ENCODE measurements around the gene TES.

TES gene

GRCh38 chr7:116291937-116292336 is 81.6 kb downstream of the TES start:
- TF ChIP-seq POLR2AphosphoS5 (IDR thresholded peaks at IDR 0.05; ENCODE audit: low read depth, low read length) (no peak), SIN3A (IDR thresholded peaks at IDR 0.05; ENCODE audit: borderline replicate concordance, insufficient read depth, low read length) (no peak), TAF1 (IDR thresholded peaks at IDR 0.05; ENCODE audit: borderline replicate concordance, insufficient read depth, low read length) (no peak), REST (IDR thresholded peaks at IDR 0.05; ENCODE audit: insufficient read depth in 1 of 2, low read depth in 2 of 2, low read length in 2 of 2) (no peak), FOXP2 (optimal IDR thresholded peaks at IDR 0.05; ENCODE audit: borderline replicate concordance, extremely low read depth, extremely low read length, insufficient read depth) (no peak)

GRCh38 chr7:116292381-116292780 is 82.0 kb downstream of the TES start:
- TF ChIP-seq POLR2AphosphoS5 (IDR thresholded peaks at IDR 0.05; ENCODE audit: low read depth, low read length) = no peak
- TF ChIP-seq SIN3A (IDR thresholded peaks at IDR 0.05; ENCODE audit: borderline replicate concordance, insufficient read depth, low read length) = no peak

- TF ChIP-seq REST (IDR thresholded peaks at IDR 0.05; ENCODE audit: insufficient read depth in 1 of 2, low read depth in 2 of 2, low read length in 2 of 2) (no peak), FOXP2 (optimal IDR thresholded peaks at IDR 0.05; ENCODE audit: borderline replicate concordance, extremely low read depth, extremely low read length, insufficient read depth) (no peak), POLR2AphosphoS5 (IDR thresholded peaks at IDR 0.05; ENCODE audit: low read depth, low read length) (no peak), SIN3A (IDR thresholded peaks at IDR 0.05; ENCODE audit: borderline replicate concordance, insufficient read depth, low read length) (no peak), TAF1 (IDR thresholded peaks at IDR 0.05; ENCODE audit: borderline replicate concordance, insufficient read depth, low read length) (no peak)
These were observed 82.8 kb downstream of the TES start for GRCh38 chr7:116293139-116293538.

- TF ChIP-seq FOXP2 (optimal IDR thresholded peaks at IDR 0.05; ENCODE audit: borderline replicate concordance, extremely low read depth, extremely low read length, insufficient read depth) = no peak
- no peak for TF ChIP-seq SIN3A (IDR thresholded peaks at IDR 0.05; ENCODE audit: borderline replicate concordance, insufficient read depth, low read length)
- no peak for TF ChIP-seq TAF1 (IDR thresholded peaks at IDR 0.05; ENCODE audit: borderline replicate concordance, insufficient read depth, low read length)
- no peak for TF ChIP-seq POLR2AphosphoS5 (IDR thresholded peaks at IDR 0.05; ENCODE audit: low read depth, low read length)
- no peak for TF ChIP-seq REST (IDR thresholded peaks at IDR 0.05; ENCODE audit: insufficient read depth in 1 of 2, low read depth in 2 of 2, low read length in 2 of 2)
These were observed 83.3 kb downstream of the TES start for GRCh38 chr7:116293633-116294032.

GRCh38 chr7:116298055-116298454 is 87.7 kb downstream of the TES start:
- no peak for TF ChIP-seq REST (IDR thresholded peaks at IDR 0.05; ENCODE audit: insufficient read depth in 1 of 2, low read depth in 2 of 2, low read length in 2 of 2)
- no peak for TF ChIP-seq SIN3A (IDR thresholded peaks at IDR 0.05; ENCODE audit: borderline replicate concordance, insufficient read depth, low read length)
